ENCODE results near the gene RGS18.
"Not testable (repeated sequence)": the region's sequence is repeated elsewhere in the genome, so short reads cannot be mapped to it uniquely, and the experiment has no call there.

Gene RGS18, protein sequence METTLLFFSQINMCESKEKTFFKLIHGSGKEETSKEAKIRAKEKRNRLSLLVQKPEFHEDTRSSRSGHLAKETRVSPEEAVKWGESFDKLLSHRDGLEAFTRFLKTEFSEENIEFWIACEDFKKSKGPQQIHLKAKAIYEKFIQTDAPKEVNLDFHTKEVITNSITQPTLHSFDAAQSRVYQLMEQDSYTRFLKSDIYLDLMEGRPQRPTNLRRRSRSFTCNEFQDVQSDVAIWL
- 0.04 to 0.49 (median 0.19) reads per million in 3 experiments for total RNA-seq

DNA sequence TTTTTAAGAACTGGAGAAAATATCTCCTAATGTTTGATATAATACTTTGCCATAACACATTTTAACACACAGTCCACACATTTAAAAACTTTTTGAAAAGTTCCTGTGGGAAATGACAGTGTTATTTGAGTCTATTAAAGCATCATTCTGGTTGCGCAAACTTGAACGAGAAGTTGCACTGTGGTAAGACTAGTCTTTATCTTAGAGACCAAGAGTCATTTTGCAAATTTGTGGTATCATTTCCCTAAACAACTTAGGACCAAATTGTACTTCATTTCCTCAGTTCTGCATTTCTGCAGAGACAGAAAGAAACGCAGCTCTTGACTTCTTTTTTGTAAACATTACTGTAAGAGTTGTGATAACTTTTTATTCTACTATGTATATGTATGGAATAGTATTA lies at the start of gene RGS18:
TSS of gene RGS18 (plus strand) at position 282 of the 400 bp plus-strand sequence. CDS start 176 bp downstream, outside the sequence.
- no peak for DNase-seq

- DNase-seq = no peak
Observed at GRCh38 chr1:192109576-192109975, 48.7 kb upstream of the RGS18 start.

- DNase-seq = no peak
Observed at GRCh38 chr1:192115000-192115399, 43.3 kb upstream of the RGS18 start.

DNA sequence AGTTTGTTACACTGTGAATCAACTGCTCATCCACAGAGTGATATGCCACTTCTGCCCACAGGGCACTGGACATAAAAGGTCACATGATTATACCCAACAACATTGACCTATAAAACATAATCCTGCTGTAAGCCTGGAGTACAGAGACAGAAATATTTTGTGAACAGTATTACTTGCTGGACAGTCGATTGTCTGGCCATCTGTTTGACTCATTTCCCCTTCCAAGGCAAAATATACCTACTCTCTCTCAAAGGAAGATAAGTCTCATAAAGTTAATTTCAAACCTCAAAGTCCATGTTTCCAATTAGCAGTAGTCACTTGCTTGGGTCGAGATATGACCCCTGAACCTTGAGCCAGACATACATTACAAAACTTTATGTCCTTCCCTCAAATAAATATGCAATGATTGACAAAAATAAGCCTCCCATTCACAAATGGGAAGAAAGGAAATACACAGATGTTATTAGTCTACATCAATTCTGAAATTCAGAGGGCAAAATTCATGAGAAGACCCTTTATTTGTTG lies 39.3 kb upstream of the RGS18 start:
- no peak for DNase-seq

GRCh38 chr1:192119701-192120100 lies 38.6 kb upstream of the RGS18 start:
- no peak for DNase-seq

- DNase-seq = no peak
Observed at GRCh38 chr1:192122668-192123067, 35.6 kb upstream of the RGS18 start.

DNA sequence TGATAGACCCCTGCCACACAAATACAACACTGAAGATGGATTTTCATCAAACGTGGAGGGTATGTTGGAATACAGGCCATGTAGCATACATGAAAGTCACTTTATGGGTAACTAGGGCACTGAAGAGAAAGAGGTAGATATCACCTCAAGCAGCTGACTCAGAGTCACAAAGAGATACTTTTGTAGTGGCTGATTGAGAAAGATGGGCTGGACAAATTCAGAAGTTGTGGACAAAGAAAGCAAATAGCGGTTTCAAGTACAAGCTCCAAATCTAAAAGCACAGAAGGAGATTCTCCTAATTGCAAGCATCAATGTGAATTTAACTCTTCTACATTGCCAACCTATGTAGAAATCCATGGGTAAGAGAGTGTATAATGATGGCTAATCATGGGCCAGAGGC lies 35.0 kb upstream of the RGS18 start:
- DNase-seq = no peak

DNA sequence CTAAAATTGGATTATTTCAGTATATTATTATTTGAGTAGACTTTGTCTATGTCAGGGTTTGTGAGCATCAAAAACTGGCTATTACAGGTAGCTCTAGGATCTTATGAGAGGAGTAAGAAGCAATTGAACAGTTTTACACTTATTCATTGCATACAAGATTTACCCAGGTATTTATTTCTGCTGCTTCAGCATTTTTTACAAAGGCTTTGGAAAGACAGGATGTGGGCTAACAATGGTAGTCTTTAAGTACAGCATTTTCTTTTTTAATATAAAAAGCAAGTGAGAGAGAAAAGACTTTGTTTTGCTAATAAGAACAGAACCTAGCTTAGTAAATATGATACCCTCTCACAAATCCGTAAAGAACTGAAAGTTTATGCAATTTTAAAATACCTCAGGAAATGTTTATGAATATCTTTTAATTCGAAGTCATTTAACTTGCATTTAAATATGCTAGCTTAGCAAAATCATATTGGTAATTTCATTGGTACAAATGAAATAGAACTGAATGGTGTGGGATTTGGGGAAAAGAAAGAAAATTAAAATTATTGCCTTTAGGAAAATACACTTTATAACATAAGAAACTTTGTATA lies 32.1 kb upstream of the RGS18 start:
- DNase-seq = no peak

- DNase-seq = no peak
Observed at GRCh38 chr1:192130175-192130574, 28.1 kb upstream of the RGS18 start.

- not testable (repeated sequence) for DNase-seq
Observed at GRCh38 chr1:192130865-192131264, 27.4 kb upstream of the RGS18 start.

GRCh38 chr1:192131914-192132313 lies 26.3 kb upstream of the RGS18 start:
- DNase-seq = no peak

GRCh38 chr1:192133350-192133926 lies 24.8 kb upstream of the RGS18 start:
- no peak for DNase-seq

DNA sequence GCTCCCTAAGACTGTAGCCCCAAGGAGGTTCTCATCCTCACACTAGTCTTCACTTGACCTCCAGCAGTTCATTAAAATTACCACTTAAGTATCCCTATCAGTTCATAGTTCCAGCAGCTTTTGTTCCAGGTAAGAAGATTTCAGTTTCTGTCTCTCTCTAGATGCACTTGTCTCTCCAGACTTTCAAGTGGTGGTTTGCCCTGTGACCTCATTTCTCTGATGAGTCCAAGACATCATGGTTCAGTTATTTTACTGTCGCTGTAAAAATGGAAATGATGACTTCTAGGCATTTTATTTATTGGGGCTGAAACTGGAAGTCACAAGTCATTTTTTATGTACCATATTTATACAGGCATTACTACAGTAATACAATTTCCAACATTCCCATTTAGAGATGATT lies 17.9 kb upstream of the RGS18 start:
- no peak for DNase-seq

DNA sequence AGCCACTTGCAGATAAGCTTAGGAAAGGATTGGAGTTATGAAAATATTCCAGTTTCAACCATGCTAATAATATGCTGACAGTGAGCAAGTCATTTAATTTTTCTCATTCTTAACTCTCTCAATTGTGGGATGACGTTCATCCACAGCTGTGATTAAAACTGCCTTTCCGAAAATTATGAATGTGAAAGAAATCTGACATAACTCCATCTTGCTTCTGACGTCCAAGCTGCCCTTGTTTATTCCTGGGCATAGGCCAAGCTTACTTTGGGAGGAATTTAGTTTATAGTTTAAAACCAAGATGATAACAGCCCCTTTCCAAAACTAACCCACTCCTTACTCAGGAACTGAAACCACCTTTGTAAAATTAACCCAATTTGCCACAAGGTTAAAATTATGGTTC lies 11.0 kb upstream of the RGS18 start:
- no peak for DNase-seq

GRCh38 chr1:192147696-192148095 lies 10.6 kb upstream of the RGS18 start:
- no peak for DNase-seq

- DNase-seq = no peak
Observed at GRCh38 chr1:192151176-192151575, 7.1 kb upstream of the RGS18 start.

- no peak for DNase-seq
Observed at GRCh38 chr1:192153276-192153675, 5.0 kb upstream of the RGS18 start.

DNA sequence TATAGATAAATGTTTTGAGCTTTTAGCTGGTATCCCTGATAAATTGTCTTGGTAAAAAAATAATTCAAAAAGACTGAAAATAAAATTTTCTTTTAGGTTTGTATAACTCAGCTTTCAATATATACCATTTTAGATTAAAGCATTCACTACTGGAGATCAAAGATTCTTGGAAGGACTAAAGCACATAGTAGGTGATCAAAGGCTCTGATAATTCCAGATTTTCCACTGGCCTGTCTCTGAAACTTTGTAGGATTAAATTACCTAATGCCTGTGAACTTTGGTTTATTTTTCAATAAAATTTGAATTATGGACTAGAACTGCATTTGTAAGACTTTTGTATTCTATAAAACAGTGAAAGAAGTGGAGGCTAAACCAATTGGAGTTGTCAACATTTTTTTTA lies 1.2 kb upstream of the RGS18 start:
- no peak for DNase-seq

DNA sequence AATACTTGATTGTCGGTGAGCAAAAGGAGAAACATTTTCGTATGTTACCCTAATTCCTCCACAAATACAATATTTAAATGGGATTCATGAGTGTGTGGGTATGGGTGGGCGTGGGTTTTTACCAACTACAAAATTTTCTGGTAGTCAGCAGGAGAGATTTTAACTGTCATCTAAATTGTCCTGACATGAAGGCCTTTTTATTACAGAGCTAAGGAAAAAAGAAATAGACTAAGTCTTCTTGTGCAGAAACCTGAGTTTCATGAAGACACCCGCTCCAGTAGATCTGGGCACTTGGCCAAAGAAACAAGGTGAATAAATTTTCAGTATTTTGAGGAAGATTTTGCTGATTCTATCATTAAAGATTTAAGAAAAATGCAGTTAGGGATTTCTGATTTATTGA lies 752 bp downstream of the RGS18 start:
- DNase-seq = no peak

DNA sequence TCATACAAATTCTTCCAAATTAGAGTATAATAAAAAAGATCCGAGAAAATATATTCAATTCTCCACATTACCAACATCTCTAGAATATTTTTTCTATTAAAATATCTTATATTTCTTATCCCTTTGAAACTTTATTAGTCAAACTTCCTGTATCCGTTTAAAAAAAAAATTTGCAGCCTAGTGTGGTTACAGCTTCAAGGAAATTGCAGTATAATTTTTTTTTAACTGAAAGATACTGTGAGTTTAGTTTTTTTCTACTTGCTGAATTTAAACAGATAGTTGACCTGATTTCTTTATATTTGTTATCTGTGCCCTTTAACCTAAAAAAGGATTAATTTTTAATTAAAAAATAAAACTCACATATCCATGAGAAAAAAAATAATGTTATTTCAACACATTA lies 1.5 kb downstream of the RGS18 start:
- DNase-seq = no peak

DNA sequence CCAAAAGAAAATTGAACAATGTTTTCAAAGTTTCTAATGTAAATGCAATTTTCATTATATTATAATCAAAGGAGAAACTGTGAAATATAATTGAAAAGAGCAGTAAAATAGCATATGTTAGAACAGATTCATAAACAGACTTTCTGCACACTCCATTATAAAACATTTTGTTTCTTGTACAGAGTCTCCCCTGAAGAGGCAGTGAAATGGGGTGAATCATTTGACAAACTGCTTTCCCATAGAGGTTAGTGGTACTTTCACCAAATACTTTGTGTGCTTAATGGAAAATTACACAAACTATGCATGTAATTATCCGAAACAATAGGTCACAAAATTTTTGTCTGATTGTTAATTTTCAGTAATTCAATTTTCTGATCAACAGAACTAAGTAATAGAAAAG lies 1.9 kb downstream of the RGS18 start:
- DNase-seq = no peak

DNA sequence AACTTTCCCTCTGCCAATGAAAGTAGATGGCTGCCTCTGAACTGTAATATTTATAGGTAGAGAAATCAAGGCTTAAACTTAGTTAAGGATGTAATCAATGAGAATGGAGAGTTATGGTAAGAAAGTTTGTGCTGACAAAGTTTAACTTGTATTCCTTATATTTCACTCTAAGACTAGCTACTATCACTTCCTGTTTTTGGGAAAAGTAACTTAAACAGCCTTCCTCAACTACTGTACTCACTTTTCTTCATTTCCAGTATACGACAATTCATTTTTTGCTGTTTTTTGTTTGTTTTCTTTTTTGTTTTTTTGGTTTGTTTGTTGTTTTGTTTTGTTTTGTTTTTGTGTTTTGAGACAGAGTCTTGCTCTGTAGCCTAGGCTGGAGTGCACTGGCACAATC lies 3.7 kb downstream of the RGS18 start:
- DNase-seq = no peak

DNA sequence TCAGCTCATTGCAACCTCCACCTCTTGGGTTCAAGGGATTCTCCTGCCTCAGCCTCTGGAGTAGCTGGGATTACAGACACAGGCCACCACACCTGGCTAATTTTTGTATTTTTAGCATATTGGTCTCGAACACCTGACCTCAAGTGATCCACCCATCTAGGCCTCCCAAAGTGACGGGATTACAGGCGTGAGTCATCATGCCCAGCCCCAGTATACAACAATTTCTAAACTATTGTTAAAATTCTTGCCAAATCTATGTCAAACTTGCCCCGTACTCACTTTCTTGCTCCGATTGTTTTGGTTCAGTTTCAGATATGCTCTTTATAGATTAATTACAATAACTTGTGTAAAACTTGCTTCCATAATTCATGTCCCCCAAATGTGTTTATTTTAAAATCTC lies 4.1 kb downstream of the RGS18 start:
- no peak for DNase-seq

DNA sequence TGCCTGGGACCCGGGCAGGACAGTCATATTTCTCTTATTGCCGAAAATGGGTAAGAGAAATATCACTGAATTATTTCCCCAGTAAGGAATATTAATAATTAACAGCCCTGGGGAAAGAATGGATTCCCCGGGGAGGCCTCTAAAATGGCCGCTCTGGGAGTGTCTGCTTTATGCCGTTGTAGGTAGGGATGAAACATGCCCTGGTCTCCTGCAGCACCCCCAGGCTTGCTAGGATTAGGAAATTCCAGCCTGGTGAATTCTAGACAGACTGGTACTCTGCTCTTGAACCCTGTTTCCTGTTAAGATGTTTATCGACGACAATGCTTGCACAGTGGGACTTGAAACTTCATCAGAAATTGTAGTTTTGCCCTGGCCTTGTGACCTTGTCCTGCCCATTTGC lies 6.7 kb downstream of the RGS18 start:
- not testable (repeated sequence) for DNase-seq
